ENCODE results near the gene OR9A4. TPM values are rescaled to one million over a fixed set of nuclear protein-coding genes. Genes with fewer than 3 reads are reported as not detected.

Gene OR9A4
- total RNA-seq, 1 experiment from 2014 or later, result not detected

GRCh38 chr7:141945356-141945755 lies 29.2 kb downstream of the OR9A4 start:
- H3K9me3 ChIP-seq, result peaks cover 15% of the 10 kb centered on the region
- no TSS peak for BruUV-seq (replicated peaks)
- no peaks in the 10 kb centered on the region for H3K4me1 Mint-ChIP-seq (ENCODE audit: low read depth, unreplicated experiment)
- ChIA-PET POLR2A (no interaction called here), CTCF (interaction anchor here (0.6 kb wide), 1 partner anchor 574 kb away, joined by 3 read pairs; no protein-coding TSS in a partner anchor)
- peaks cover 13% of the 10 kb centered on the region for H3K9me3 Mint-ChIP-seq (ENCODE audit: unreplicated experiment)
- no peaks in the 10 kb centered on the region for H3K27me3 ChIP-seq (replicated peaks; ENCODE audit: control insufficient read depth, insufficient read depth, low read length)
- H3K36me3 ChIP-seq (ENCODE audit: control insufficient read depth, insufficient read depth, low read length), result no peaks in the 10 kb centered on the region
- H3K27ac Mint-ChIP-seq (ENCODE audit: unreplicated experiment), result no peak overlapping the region
- no peaks in the 10 kb centered on the region for H3K36me3 Mint-ChIP-seq (ENCODE audit: insufficient read depth, unreplicated experiment)
- intact Hi-C loops (cut with micrococcal nuclease; ENCODE audit: unreplicated experiment), result no loop called here
- H3K4me3 Mint-ChIP-seq (ENCODE audit: unreplicated experiment), result no peak overlapping the region
- DNase-seq, result no peak
- no peak for TF ChIP-seq CTCF (IDR thresholded peaks at IDR 0.05; ENCODE audit: insufficient read depth in 1 of 2, low read depth in 1 of 2, low read length in 1 of 2, severe bottlenecking in 1 of 2, unreplicated experiment in 1 of 2)
- H3K4me3 ChIP-seq (ENCODE audit: low read depth, low read length), result no peak overlapping the region
- peaks cover 7% of the 10 kb centered on the region for H3K27me3 Mint-ChIP-seq (ENCODE audit: insufficient read depth, unreplicated experiment)
- no peaks in the 10 kb centered on the region for H3K4me1 ChIP-seq

- no peak within 1 kb of the TSS for H3K4me3 ChIP-seq (ENCODE audit: low read depth, low read length)
- no TSS peak for BruUV-seq (replicated peaks)
- Mint-ChIP-seq H3K27ac (ENCODE audit: unreplicated experiment) (no peak within 1 kb of the TSS), H3K9me3 (ENCODE audit: unreplicated experiment) (no peaks in the 10 kb centered on the region), H3K36me3 (ENCODE audit: insufficient read depth, unreplicated experiment) (no peaks in the 10 kb centered on the region), H3K4me1 (ENCODE audit: low read depth, unreplicated experiment) (no peaks in the 10 kb centered on the region), H3K27me3 (ENCODE audit: insufficient read depth, unreplicated experiment) (peaks cover 10% of the 10 kb centered on the region), H3K4me3 (ENCODE audit: unreplicated experiment) (no peak within 1 kb of the TSS)
- TF ChIP-seq CTCF (IDR thresholded peaks at IDR 0.05; ENCODE audit: insufficient read depth in 1 of 2, low read depth in 1 of 2, low read length in 1 of 2, severe bottlenecking in 1 of 2, unreplicated experiment in 1 of 2), result no peak
- no peaks in the 10 kb centered on the region for H3K27me3 ChIP-seq (replicated peaks; ENCODE audit: control insufficient read depth, insufficient read depth, low read length)
- ChIA-PET CTCF (no interaction called here), POLR2A (no interaction called here)
- DNase-seq, result no peak
- H3K36me3 ChIP-seq (ENCODE audit: control insufficient read depth, insufficient read depth, low read length), result no peaks in the 10 kb centered on the region
- H3K9me3 ChIP-seq, result 0 out of 2 replicates have a peak, but pooled peaks cover 4% of the 10 kb centered on the region
- intact Hi-C loops (cut with micrococcal nuclease; ENCODE audit: unreplicated experiment), result no loop called here
- no peaks in the 10 kb centered on the region for H3K4me1 ChIP-seq
Measured at GRCh38 chr7:141946796-141947195, 30.6 kb downstream of the OR9A4 start, which contains the start of gene CLEC5A. Gene CLEC5A, minus strand, starts transcription at chr7:141946974. Its CDS starts 682 bp downstream, at chr7:141946292.

GRCh38 chr7:141949021-141949420 lies 32.8 kb downstream of the OR9A4 start:
- H3K27me3 Mint-ChIP-seq (ENCODE audit: insufficient read depth, unreplicated experiment), result peaks cover 8% of the 10 kb centered on the region

More at GRCh38 chr7:141949021-141949420, 32.8 kb downstream of the OR9A4 start:
- Histone ChIP-seq H3K4me1 (no peaks in the 10 kb centered on the region), H3K27me3 (replicated peaks; ENCODE audit: control insufficient read depth, insufficient read depth, low read length) (no peaks in the 10 kb centered on the region), H3K9me3 (0 out of 2 replicates have a peak, but pooled peaks cover 4% of the 10 kb centered on the region), H3K4me3 (ENCODE audit: low read depth, low read length) (no peak overlapping the region), H3K36me3 (ENCODE audit: control insufficient read depth, insufficient read depth, low read length) (no peaks in the 10 kb centered on the region)
- no TSS peak for BruUV-seq (replicated peaks)
- DNase-seq, result no peak
- intact Hi-C loops (cut with micrococcal nuclease; ENCODE audit: unreplicated experiment), result no loop called here
- H3K9me3 Mint-ChIP-seq (ENCODE audit: unreplicated experiment), result no peaks in the 10 kb centered on the region
- no peaks in the 10 kb centered on the region for H3K4me1 Mint-ChIP-seq (ENCODE audit: low read depth, unreplicated experiment)
- ChIA-PET CTCF (no interaction called here), POLR2A (no interaction called here)
- TF ChIP-seq CTCF (IDR thresholded peaks at IDR 0.05; ENCODE audit: insufficient read depth in 1 of 2, low read depth in 1 of 2, low read length in 1 of 2, severe bottlenecking in 1 of 2, unreplicated experiment in 1 of 2), result no peak
- H3K36me3 Mint-ChIP-seq (ENCODE audit: insufficient read depth, unreplicated experiment), result no peaks in the 10 kb centered on the region
- no peak overlapping the region for H3K4me3 Mint-ChIP-seq (ENCODE audit: unreplicated experiment)
- no peak overlapping the region for H3K27ac Mint-ChIP-seq (ENCODE audit: unreplicated experiment)

Data from Caco-2 (cell line).